Measurements from ENCODE around the gene DAAM1.

Gene DAAM1

GRCh38 chr14:59313144-59313651 is 124.7 kb downstream of the DAAM1 start:
- no peak overlapping the region for H3K27ac Mint-ChIP-seq
- no peak for ATAC-seq

GRCh38 chr14:59313658-59314608 is 125.5 kb downstream of the DAAM1 start:
- no peaks in the 10 kb centered on the region for H3K4me1 Mint-ChIP-seq
- no peaks in the 10 kb centered on the region for H3K9me3 Mint-ChIP-seq
- no peaks in the 10 kb centered on the region for H3K36me3 Mint-ChIP-seq
- no peak overlapping the region for H3K27ac Mint-ChIP-seq
- H3K4me3 Mint-ChIP-seq = no peak overlapping the region
- ATAC-seq (no peak), DNase-seq (ENCODE audit: low spot score in 2 of 2) (no peak)

More at GRCh38 chr14:59313144-59313651, 124.7 kb downstream of the DAAM1 start:
- Mint-ChIP-seq H3K9me3 (no peaks in the 10 kb centered on the region), H3K4me3 (no peak overlapping the region), H3K36me3 (no peaks in the 10 kb centered on the region), H3K4me1 (no peaks in the 10 kb centered on the region)
- no peak for DNase-seq (ENCODE audit: low spot score in 2 of 2)

GRCh38 chr14:59314953-59315599 is 126.6 kb downstream of the DAAM1 start:
- ATAC-seq (no peak), DNase-seq (ENCODE audit: low spot score in 2 of 2) (no peak)
- H3K4me1 Mint-ChIP-seq = no peaks in the 10 kb centered on the region
- H3K27ac Mint-ChIP-seq = no peak overlapping the region
- no peaks in the 10 kb centered on the region for H3K9me3 Mint-ChIP-seq
- H3K4me3 Mint-ChIP-seq = no peak overlapping the region
- H3K36me3 Mint-ChIP-seq = no peaks in the 10 kb centered on the region

- H3K4me3 Mint-ChIP-seq = no peak overlapping the region
- DNase-seq (ENCODE audit: low spot score in 2 of 2) = no peak
- peaks cover 6% of the 10 kb centered on the region for H3K4me1 Mint-ChIP-seq
- no peaks in the 10 kb centered on the region for H3K9me3 Mint-ChIP-seq
- no peak overlapping the region for H3K27ac Mint-ChIP-seq
- ATAC-seq = no peak
- H3K36me3 Mint-ChIP-seq = no peaks in the 10 kb centered on the region
Measured at GRCh38 chr14:59316151-59316830, 127.8 kb downstream of the DAAM1 start.

- Mint-ChIP-seq H3K36me3 (no peaks in the 10 kb centered on the region), H3K27ac (no peak overlapping the region), H3K4me3 (no peak overlapping the region), H3K9me3 (no peaks in the 10 kb centered on the region), H3K4me1 (peaks cover 6% of the 10 kb centered on the region)
- no peak for DNase-seq (ENCODE audit: low spot score in 2 of 2)
- no peak for ATAC-seq
Measured at GRCh38 chr14:59317346-59317745, 128.9 kb downstream of the DAAM1 start.

GRCh38 chr14:59317798-59318505 is 129.5 kb downstream of the DAAM1 start:
- H3K27ac Mint-ChIP-seq = no peak overlapping the region

GRCh38 chr14:59318908-59319307 is 130.4 kb downstream of the DAAM1 start:
- ATAC-seq (no peak), DNase-seq (ENCODE audit: low spot score in 2 of 2) (no peak)
- H3K9me3 Mint-ChIP-seq = no peaks in the 10 kb centered on the region
- H3K4me3 Mint-ChIP-seq = no peak overlapping the region
- no peaks in the 10 kb centered on the region for H3K36me3 Mint-ChIP-seq
- H3K27ac Mint-ChIP-seq = no peak overlapping the region
- peaks cover 6% of the 10 kb centered on the region for H3K4me1 Mint-ChIP-seq

More at GRCh38 chr14:59317798-59318505, 129.5 kb downstream of the DAAM1 start:
- no peaks in the 10 kb centered on the region for H3K36me3 Mint-ChIP-seq
- no peak for ATAC-seq
- H3K9me3 Mint-ChIP-seq = no peaks in the 10 kb centered on the region
- peaks cover 6% of the 10 kb centered on the region for H3K4me1 Mint-ChIP-seq
- no peak overlapping the region for H3K4me3 Mint-ChIP-seq
- no peak for DNase-seq (ENCODE audit: low spot score in 2 of 2)

- peaks cover 6% of the 10 kb centered on the region for H3K4me1 Mint-ChIP-seq
- no peak overlapping the region for H3K27ac Mint-ChIP-seq
- H3K36me3 Mint-ChIP-seq = no peaks in the 10 kb centered on the region
- H3K9me3 Mint-ChIP-seq = no peaks in the 10 kb centered on the region
- DNase-seq (ENCODE audit: low spot score in 2 of 2) (no peak), ATAC-seq (no peak)
- H3K4me3 Mint-ChIP-seq = no peak overlapping the region
Measured at GRCh38 chr14:59320361-59320760, 131.9 kb downstream of the DAAM1 start.

- ATAC-seq (peak; percentile 60), DNase-seq (ENCODE audit: low spot score in 2 of 2) (no peak)
- H3K36me3 Mint-ChIP-seq = no peaks in the 10 kb centered on the region
- H3K27ac Mint-ChIP-seq = no peak overlapping the region
- H3K4me3 Mint-ChIP-seq = no peak overlapping the region
- H3K9me3 Mint-ChIP-seq = no peaks in the 10 kb centered on the region
- H3K4me1 Mint-ChIP-seq = peaks cover 6% of the 10 kb centered on the region
Measured at GRCh38 chr14:59320763-59321625, 132.5 kb downstream of the DAAM1 start.

GRCh38 chr14:59321626-59321949 is 133.1 kb downstream of the DAAM1 start:
- ATAC-seq = peak; percentile 64
- Mint-ChIP-seq H3K4me3 (no peak overlapping the region), H3K36me3 (no peaks in the 10 kb centered on the region), H3K27ac (no peak overlapping the region), H3K9me3 (no peaks in the 10 kb centered on the region), H3K4me1 (peaks cover 6% of the 10 kb centered on the region)
- DNase-seq (ENCODE audit: low spot score in 2 of 2) = no peak

GRCh38 chr14:59325906-59326305 is 137.4 kb downstream of the DAAM1 start:
- Mint-ChIP-seq H3K4me3 (no peak overlapping the region), H3K36me3 (no peaks in the 10 kb centered on the region), H3K27ac (no peak overlapping the region), H3K4me1 (peaks cover 4% of the 10 kb centered on the region), H3K9me3 (no peaks in the 10 kb centered on the region)
- DNase-seq (ENCODE audit: low spot score in 2 of 2) (no peak), ATAC-seq (no peak)

- ATAC-seq (no peak), DNase-seq (ENCODE audit: low spot score in 2 of 2) (no peak)
- Mint-ChIP-seq H3K4me3 (no peak overlapping the region), H3K27ac (no peak overlapping the region), H3K4me1 (no peaks in the 10 kb centered on the region), H3K9me3 (no peaks in the 10 kb centered on the region), H3K36me3 (no peaks in the 10 kb centered on the region)
Measured at GRCh38 chr14:59328454-59328853, 140.0 kb downstream of the DAAM1 start.

GRCh38 chr14:59330455-59330854 is 142.0 kb downstream of the DAAM1 start:
- Mint-ChIP-seq H3K4me1 (no peaks in the 10 kb centered on the region), H3K27ac (no peak overlapping the region), H3K9me3 (no peaks in the 10 kb centered on the region), H3K36me3 (no peaks in the 10 kb centered on the region), H3K4me3 (no peak overlapping the region)
- ATAC-seq = no peak
- DNase-seq (ENCODE audit: low spot score in 2 of 2) = no peak

- H3K4me3 Mint-ChIP-seq = no peak overlapping the region
- no peaks in the 10 kb centered on the region for H3K9me3 Mint-ChIP-seq
- DNase-seq (ENCODE audit: low spot score in 2 of 2) (no peak), ATAC-seq (no peak)
- H3K36me3 Mint-ChIP-seq = no peaks in the 10 kb centered on the region
- no peak overlapping the region for H3K27ac Mint-ChIP-seq
- H3K4me1 Mint-ChIP-seq = no peaks in the 10 kb centered on the region
Measured at GRCh38 chr14:59331217-59331616, 142.8 kb downstream of the DAAM1 start.
